Trophoblast cell (in vitro differentiated cells and primary cell): ENCODE results near the gene GRAP2.
"Not testable (repeated sequence)": the region's sequence is repeated elsewhere in the genome, so short reads cannot be mapped to it uniquely, and the experiment has no call there.

Experiments used
- DNase-seq, 2 donors: peaks; one replicate each; pipeline ENCODE4 v3.0.0-alpha.2; 2016
- H2AFZ ChIP-seq: 2 replicates; pipeline ENCODE4 v1.6.1; 2013; ENCODE audit warnings: low read length, moderate library complexity, mild to moderate bottlenecking; ENCODE audit not compliant: insufficient read depth, poor library complexity
- H2AK5ac ChIP-seq: 2 replicates; pipeline ENCODE4 v1.6.1; 2013; ENCODE audit warnings: mild to moderate bottlenecking, low read length
- H2BK120ac ChIP-seq: 2 replicates; pipeline ENCODE4 v1.6.1; 2013; ENCODE audit warnings: low read length, mild to moderate bottlenecking, moderate library complexity; ENCODE audit not compliant: insufficient read depth, poor library complexity
- H2BK12ac ChIP-seq: 2 replicates; pipeline ENCODE4 v1.6.1; 2013; ENCODE audit warnings: mild to moderate bottlenecking, low read length, moderate library complexity
- H2BK5ac ChIP-seq: 2 replicates; pipeline ENCODE4 v1.6.1; 2013; ENCODE audit warnings: low read length, low read depth, moderate library complexity, mild to moderate bottlenecking; ENCODE audit not compliant: poor library complexity
- H3K14ac ChIP-seq: 2 replicates; pipeline ENCODE4 v1.6.1; 2013; ENCODE audit warnings: mild to moderate bottlenecking, low read length
- H3K18ac ChIP-seq: 2 replicates; pipeline ENCODE4 v1.6.1; 2013; ENCODE audit warnings: mild to moderate bottlenecking, low read length
- H3K23ac ChIP-seq: 2 replicates; pipeline ENCODE4 v1.6.1; 2013; ENCODE audit warnings: low read length
- H3K27ac ChIP-seq: 2 replicates; pipeline ENCODE4 v1.5.1; 2013; ENCODE audit warnings: low read depth, mild to moderate bottlenecking, inconsistent platforms, low read length, moderate library complexity
- H3K27me3 ChIP-seq: 2 replicates; pipeline ENCODE4 v1.6.1; 2013; ENCODE audit warnings: inconsistent platforms, mild to moderate bottlenecking, low read length, moderate library complexity; ENCODE audit not compliant: insufficient read depth
- H3K36me3 ChIP-seq, 2 experiments: 1 replicate in 1 of 2; 2 replicates in 1 of 2; pipeline ENCODE4 v1.6.1; 2013; ENCODE audit warnings: low read length in 2 of 2, mild to moderate bottlenecking in 2 of 2, moderate library complexity in 1 of 2; ENCODE audit not compliant: insufficient read depth in 2 of 2, control insufficient read depth in 1 of 2
- H3K4ac ChIP-seq: 2 replicates; pipeline ENCODE4 v1.6.1; 2013; ENCODE audit warnings: low read depth, mild to moderate bottlenecking, low read length, moderate library complexity
- H3K4me1 ChIP-seq, 2 experiments: 1 replicate in 1 of 2; 2 replicates in 1 of 2; pipeline ENCODE4 v1.6.1; 2013; ENCODE audit warnings: low read length in 2 of 2, mild to moderate bottlenecking in 2 of 2, moderate library complexity in 1 of 2; ENCODE audit not compliant: insufficient read depth in 2 of 2, control insufficient read depth in 1 of 2
- H3K4me2 ChIP-seq: 2 replicates; pipeline ENCODE4 v1.6.1; 2013; ENCODE audit warnings: inconsistent platforms, mild to moderate bottlenecking, low read length, moderate library complexity
- H3K4me3 ChIP-seq: 2 replicates; pipeline ENCODE4 v1.5.1; 2013; ENCODE audit warnings: mild to moderate bottlenecking, low read depth, low read length, inconsistent platforms
- H3K79me1 ChIP-seq: one replicate; pipeline ENCODE4 v1.6.1; 2013; ENCODE audit warnings: low read length
- H3K79me2 ChIP-seq: 2 replicates; pipeline ENCODE4 v1.6.1; 2013; ENCODE audit warnings: low read length, mild to moderate bottlenecking; ENCODE audit not compliant: control insufficient read depth, insufficient read depth, poor library complexity
- H3K9ac ChIP-seq: 2 replicates; pipeline ENCODE4 v1.6.1; 2013; ENCODE audit warnings: mild to moderate bottlenecking, low read length
- H3K9me3 ChIP-seq: 2 replicates; pipeline ENCODE4 v1.6.1; 2013; ENCODE audit warnings: low read depth, mild to moderate bottlenecking, control low read depth, inconsistent platforms, low read length; ENCODE audit not compliant: insufficient read depth
- H4K12ac ChIP-seq: 2 replicates; pipeline ENCODE4 v1.6.1; 2013; ENCODE audit warnings: low read depth, mild to moderate bottlenecking, low read length, moderate library complexity
- H4K8ac ChIP-seq: 2 replicates; pipeline ENCODE4 v1.6.1; 2013; ENCODE audit warnings: low read depth, mild to moderate bottlenecking, low read length, moderate library complexity
- H4K91ac ChIP-seq: one replicate; pipeline ENCODE4 v1.6.1; 2013; ENCODE audit warnings: low read depth, mild to moderate bottlenecking, low read length, moderate library complexity
- WGBS: extraction: QIAGEN DNeasy Blood & Tissue Kit; methylation state at CpG from one replicate; pipeline ENCODE4 v1.1.7; 2013; ENCODE audit warnings: missing lambda C conversion rate; ENCODE audit not compliant: insufficient read length, insufficient coverage; ENCODE audit errors: extremely low coverage; 5-methylcytosine and 5-hydroxymethylcytosine counted together

GRAP2 gene

DNA sequence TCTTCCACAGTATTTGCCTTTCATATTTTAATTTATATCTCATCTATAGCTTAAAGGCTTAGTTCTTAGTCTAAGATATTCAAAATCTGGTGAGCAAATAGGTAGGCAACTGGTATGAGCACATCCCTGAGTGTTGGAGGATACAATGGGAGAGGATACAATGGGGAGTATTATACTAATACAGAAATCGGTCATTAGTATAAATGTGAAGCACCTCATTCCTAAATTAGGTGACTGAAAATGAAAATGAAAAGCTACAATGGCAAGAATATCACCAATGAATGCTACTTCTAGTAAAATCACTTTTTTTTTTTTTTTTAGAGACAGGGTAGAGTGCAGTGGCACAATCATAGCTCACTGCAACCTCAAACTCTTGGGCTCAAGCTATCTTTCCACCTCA lies 28.3 kb upstream of the GRAP2 start:
- Histone ChIP-seq H3K79me1 (no peaks in the 10 kb centered on the region), H4K12ac (no peak overlapping the region)
- no CpG with 5 or more reads among the region's 1 CpG for WGBS

GRCh38 chr22:39873965-39874364 lies 26.9 kb upstream of the GRAP2 start:
- Histone ChIP-seq H3K4ac (no peak overlapping the region), H2AFZ (no peak overlapping the region), H2BK12ac (no peak overlapping the region), H2AK5ac (no peak overlapping the region), H3K4me3 (no peak overlapping the region), H3K27me3 (no peaks in the 10 kb centered on the region), H3K14ac (no peak overlapping the region), H3K4me2 (no peak overlapping the region), H3K23ac (no peak overlapping the region), H2BK5ac (no peak overlapping the region), H3K27ac (no peak overlapping the region), H3K18ac (no peak overlapping the region), H2BK120ac (no peak overlapping the region), H4K8ac (no peak overlapping the region), H3K36me3 (no peaks in the 10 kb centered on the region), H3K9ac (no peak overlapping the region), H4K12ac (no peak overlapping the region), H3K79me1 (no peaks in the 10 kb centered on the region), H3K9me3 (no peaks in the 10 kb centered on the region), H4K91ac (no peak overlapping the region), H3K4me1 (no peaks in the 10 kb centered on the region), H3K79me2 (no peaks in the 10 kb centered on the region)
- DNase-seq: no peak
- WGBS: no CpG with 5 or more reads among the region's 1 CpG

More for the DNA sequence above, 28.3 kb upstream of the GRAP2 start:
- H3K4ac ChIP-seq: no peak overlapping the region
- no peak overlapping the region for H3K27ac ChIP-seq
- H3K79me2 ChIP-seq: no peaks in the 10 kb centered on the region
- H4K8ac ChIP-seq: no peak overlapping the region
- no peak overlapping the region for H2AFZ ChIP-seq
- DNase-seq: no peak
- H3K14ac ChIP-seq: no peak overlapping the region
- no peak overlapping the region for H2BK12ac ChIP-seq
- H3K27me3 ChIP-seq: no peaks in the 10 kb centered on the region
- no peak overlapping the region for H3K18ac ChIP-seq
- H2AK5ac ChIP-seq: no peak overlapping the region
- no peak overlapping the region for H2BK5ac ChIP-seq
- no peak overlapping the region for H3K4me3 ChIP-seq
- no peaks in the 10 kb centered on the region for H3K4me1 ChIP-seq
- H3K9ac ChIP-seq: no peak overlapping the region
- no peak overlapping the region for H3K23ac ChIP-seq
- H4K91ac ChIP-seq: no peak overlapping the region
- no peaks in the 10 kb centered on the region for H3K36me3 ChIP-seq
- H2BK120ac ChIP-seq: no peak overlapping the region
- no peak overlapping the region for H3K4me2 ChIP-seq
- no peaks in the 10 kb centered on the region for H3K9me3 ChIP-seq

DNA sequence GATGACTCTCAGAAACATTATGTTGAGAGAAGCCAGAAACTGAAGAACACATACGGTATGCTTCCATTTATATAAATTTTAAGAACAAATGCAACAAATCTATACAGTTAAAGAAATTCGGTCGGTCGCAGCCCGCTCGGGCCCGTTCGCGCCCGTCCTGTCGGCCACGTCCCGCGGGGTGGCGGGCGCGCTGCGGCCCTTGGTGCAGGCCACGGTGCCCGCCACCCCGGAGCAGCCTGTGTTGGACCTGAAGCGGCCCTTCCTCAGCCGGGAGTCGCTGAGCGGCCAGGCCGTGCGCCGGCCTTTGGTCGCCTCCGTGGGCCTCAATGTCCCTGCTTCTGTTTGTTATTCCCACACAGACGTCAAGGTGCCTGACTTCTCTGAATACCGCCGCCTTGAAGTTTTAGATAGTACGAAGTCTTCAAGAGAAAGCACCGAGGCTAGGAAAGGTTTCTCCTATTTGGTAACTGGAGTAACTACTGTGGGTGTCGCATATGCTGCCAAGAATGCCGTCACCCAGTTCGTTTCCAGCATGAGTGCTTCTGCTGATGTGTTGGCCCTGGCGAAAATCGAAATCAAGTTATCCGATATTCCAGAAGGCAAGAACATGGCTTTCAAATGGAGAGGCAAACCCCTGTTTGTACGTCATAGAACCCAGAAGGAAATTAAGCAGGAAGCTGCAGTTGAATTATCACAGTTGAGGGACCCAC lies 25.6 kb upstream of the GRAP2 start:
- H3K27ac ChIP-seq, H2BK12ac ChIP-seq, H2BK5ac ChIP-seq, H2BK120ac ChIP-seq, H2AFZ ChIP-seq, H3K23ac ChIP-seq, DNase-seq, H3K18ac ChIP-seq, H3K4ac ChIP-seq, H2AK5ac ChIP-seq, H3K14ac ChIP-seq, H3K36me3 ChIP-seq, H4K12ac ChIP-seq, H3K4me2 ChIP-seq, H3K4me1 ChIP-seq, H3K79me2 ChIP-seq, H3K9me3 ChIP-seq, H3K79me1 ChIP-seq, H4K8ac ChIP-seq, H4K91ac ChIP-seq, H3K27me3 ChIP-seq, H3K9ac ChIP-seq, H3K4me3 ChIP-seq: not testable (repeated sequence)
- no CpG with 5 or more reads among the region's 42 CpGs for WGBS

- no peak overlapping the region for H3K9ac ChIP-seq
- H3K23ac ChIP-seq: no peak overlapping the region
- no peak overlapping the region for H3K4ac ChIP-seq
- H3K14ac ChIP-seq: no peak overlapping the region
- H3K9me3 ChIP-seq: no peaks in the 10 kb centered on the region
- no peak overlapping the region for H2BK12ac ChIP-seq
- H3K4me1 ChIP-seq: no peaks in the 10 kb centered on the region
- no peak overlapping the region for H3K18ac ChIP-seq
- no peak overlapping the region for H2BK5ac ChIP-seq
- no peak overlapping the region for H3K4me3 ChIP-seq
- no peak overlapping the region for H2AFZ ChIP-seq
- H2BK120ac ChIP-seq: no peak overlapping the region
- no CpG with 5 or more reads among the region's 6 CpGs for WGBS
- H3K27ac ChIP-seq: no peak overlapping the region
- no peaks in the 10 kb centered on the region for H3K79me1 ChIP-seq
- no peak for DNase-seq
- H3K79me2 ChIP-seq: no peaks in the 10 kb centered on the region
- no peak overlapping the region for H2AK5ac ChIP-seq
- no peak overlapping the region for H4K91ac ChIP-seq
- no peak overlapping the region for H4K8ac ChIP-seq
- no peaks in the 10 kb centered on the region for H3K27me3 ChIP-seq
- H3K4me2 ChIP-seq: no peak overlapping the region
- H3K36me3 ChIP-seq: no peaks in the 10 kb centered on the region
- H4K12ac ChIP-seq: no peak overlapping the region
These were observed 23.6 kb upstream of the GRAP2 start for GRCh38 chr22:39877079-39877845.
